Stimulated activated CD4-positive, alpha-beta T cell treated with anti-CD3 and anti-CD28 coated beads, Interleukin-12 subunit alpha, Interleukin-12 subunit beta, amount 100 ng/mL, for 48 hours (primary cell): Measurements from ENCODE around the gene DGKD.

Source experiments
- DNase-seq, 3 donors: peaks; one replicate each; pipeline ENCODE4 v3.0.0-alpha.2; 2020; ENCODE audit warnings: low read depth in 2 of 3, low spot score in 1 of 3

Gene DGKD

GRCh38 chr2:233443511-233444183 lies 89.4 kb downstream of the DGKD start:
- peak; percentile 62 to 75 (median 71) for DNase-seq

DNA sequence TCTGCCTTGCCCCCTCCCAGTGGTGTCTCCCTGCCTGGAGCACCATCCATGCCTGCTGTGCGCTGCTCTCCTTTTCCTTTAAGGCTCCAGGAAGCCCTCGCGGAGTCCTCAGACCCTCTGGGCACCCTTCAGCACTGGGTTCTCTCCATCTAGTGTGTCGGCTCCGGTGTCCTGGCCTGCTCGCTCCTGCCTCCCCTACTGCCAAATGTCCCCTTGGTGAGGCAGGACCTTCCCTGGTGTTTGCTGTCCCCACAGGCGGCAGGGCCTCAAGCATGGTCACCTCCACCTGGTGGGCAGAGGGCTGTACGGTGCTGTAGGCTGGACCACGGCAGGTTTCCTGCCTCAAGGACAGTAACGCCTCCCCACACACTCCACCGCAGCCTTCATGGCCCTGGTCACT lies 90.2 kb downstream of the DGKD start:
- DNase-seq: no peak

DNA sequence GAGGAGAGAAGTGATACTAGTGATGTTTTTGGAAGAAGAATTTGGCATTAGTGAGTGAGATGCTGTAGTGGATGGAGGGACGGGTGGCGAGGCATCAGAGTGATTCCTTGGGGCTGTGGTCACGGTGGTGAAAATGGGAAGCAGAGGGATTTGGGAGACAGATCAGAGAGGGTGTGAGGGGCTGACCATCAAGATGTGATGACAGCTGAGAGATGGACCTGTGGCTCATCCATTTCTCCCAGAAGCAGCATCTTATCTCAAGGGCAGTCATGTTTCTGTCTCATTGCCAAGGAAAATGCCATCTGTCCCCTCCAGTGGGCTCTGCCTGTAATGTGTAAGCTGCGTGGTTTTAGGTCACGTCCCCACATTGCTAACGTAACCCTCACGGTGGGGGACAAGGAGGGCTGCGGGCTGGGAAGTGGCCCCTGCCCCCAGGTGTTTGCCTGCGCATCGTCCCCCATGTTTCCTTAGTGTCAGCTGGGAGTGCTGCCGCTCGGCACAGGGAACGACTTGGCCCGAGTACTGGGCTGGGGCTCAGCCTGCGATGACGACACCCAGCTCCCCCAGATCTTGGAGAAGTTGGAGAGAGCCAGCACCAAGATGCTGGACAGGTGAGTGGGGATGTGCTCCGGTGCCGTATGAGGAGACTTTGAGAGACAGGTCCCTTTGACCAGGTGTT lies 91.0 kb downstream of the DGKD start:
- no peak for DNase-seq

GRCh38 chr2:233446121-233446520 lies 91.8 kb downstream of the DGKD start:
- DNase-seq: no peak

DNA sequence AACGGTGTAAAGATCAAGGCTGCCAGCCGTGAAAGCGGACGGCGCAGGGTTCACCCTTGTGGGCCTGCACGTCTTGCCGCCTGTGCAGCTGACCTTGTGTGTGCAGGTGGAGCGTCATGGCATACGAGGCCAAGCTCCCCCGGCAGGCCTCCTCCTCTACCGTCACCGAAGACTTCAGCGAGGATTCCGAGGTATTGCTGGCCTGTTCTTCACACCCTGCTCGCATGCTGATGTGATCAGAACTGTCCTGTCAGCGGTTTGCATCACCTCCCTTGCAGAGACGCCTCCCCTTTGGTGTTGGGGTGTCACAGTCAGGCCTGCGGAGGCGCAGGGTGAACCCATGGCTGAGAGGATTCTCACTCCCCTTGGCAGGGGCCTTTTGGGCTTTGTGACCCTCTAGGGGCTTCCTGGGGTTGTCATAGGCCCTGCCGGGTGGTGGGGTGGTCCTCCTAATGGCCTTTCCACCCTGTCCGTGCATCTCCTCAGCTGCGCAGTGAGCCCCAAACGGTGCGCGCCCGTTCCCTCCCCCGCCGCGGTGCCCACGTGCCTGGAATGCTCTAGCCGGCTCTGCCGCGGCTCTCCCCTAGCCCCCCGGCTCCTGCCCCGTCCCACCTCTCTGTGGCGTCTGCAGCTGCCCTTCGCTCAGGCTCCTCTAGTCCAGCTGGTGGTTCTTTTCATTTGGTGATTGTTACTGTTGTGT lies 92.5 kb downstream of the DGKD start:
- no peak for DNase-seq

GRCh38 chr2:233447506-233448219 lies 93.4 kb downstream of the DGKD start:
- no peak for DNase-seq

GRCh38 chr2:233448220-233448559 lies 93.9 kb downstream of the DGKD start:
- DNase-seq: no peak

DNA sequence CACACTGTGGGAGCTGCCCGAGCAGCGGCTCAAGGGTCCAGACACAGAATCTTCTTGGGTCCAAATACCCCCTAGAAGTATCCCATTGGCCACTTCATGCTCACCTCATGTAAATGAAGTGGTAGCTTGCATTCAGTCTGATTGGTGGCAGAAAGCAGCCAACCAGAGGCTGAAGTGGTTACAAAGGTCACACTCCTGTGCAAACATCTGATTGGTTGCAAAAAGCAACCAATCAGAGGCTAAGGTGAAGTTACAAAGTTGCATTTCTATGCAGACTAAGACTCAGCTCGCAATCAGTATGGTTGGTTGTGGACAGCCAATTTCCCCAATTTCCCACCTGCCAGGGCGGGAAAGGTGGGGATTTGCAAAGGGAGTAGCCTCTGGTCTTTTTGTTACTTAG lies 94.3 kb downstream of the DGKD start:
- DNase-seq: no peak

GRCh38 chr2:233449081-233449901 lies 95.0 kb downstream of the DGKD start:
- no peak for DNase-seq

GRCh38 chr2:233449921-233450863 lies 95.9 kb downstream of the DGKD start:
- no peak for DNase-seq

- no peak for DNase-seq
Measured at GRCh38 chr2:233450864-233451575, 96.7 kb downstream of the DGKD start.

GRCh38 chr2:233451950-233452349 lies 97.7 kb downstream of the DGKD start:
- no peak for DNase-seq

GRCh38 chr2:233453111-233453915 lies 99.0 kb downstream of the DGKD start:
- DNase-seq: no peak

DNA sequence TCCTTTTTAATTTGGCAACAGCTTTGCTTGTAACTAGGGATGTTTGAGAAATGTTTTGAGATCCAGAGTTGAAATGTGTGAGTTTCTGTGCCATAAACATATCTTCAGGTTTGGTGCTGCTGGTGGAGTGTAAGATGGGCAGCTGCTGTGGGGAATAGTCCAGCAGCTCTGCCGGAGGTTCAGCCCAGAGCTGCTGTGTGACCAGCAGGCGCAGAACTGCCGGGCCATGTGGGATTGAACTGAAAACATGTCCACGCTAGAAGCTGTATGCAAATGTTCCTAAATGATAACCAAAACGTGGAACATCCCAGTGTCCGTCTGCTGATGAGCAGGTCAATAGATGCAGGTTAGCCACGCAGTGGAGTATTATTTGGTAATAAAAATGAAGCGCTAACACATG lies 99.6 kb downstream of the DGKD start:
- no peak for DNase-seq

DNA sequence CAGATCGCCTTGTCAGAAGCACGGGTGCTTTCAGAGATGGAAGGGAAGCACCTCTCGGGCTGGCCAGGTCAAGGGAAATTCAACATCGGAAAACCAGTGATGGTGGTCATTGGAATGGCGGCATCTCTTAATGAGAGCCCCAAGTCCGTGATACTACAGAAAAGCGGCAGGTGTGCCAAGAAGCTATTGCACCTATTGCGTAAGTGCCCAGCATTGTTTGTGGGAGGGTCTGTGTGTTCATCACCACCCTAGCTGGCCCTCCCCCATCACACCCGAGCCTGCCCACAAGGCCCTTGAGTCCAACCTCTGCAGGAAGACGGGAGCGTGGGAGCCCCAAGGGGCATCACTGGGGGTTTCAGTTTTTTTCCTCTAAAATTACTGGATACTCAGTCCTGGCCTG lies 100.7 kb downstream of the DGKD start:
- DNase-seq: no peak

GRCh38 chr2:233455491-233455890 lies 101.2 kb downstream of the DGKD start:
- DNase-seq: no peak

GRCh38 chr2:233456111-233456510 lies 101.8 kb downstream of the DGKD start:
- DNase-seq: no peak

GRCh38 chr2:233456934-233457333 lies 102.6 kb downstream of the DGKD start:
- no peak for DNase-seq
